Measurements from ENCODE around the gene SDR39U1.

Gene SDR39U1

DNA sequence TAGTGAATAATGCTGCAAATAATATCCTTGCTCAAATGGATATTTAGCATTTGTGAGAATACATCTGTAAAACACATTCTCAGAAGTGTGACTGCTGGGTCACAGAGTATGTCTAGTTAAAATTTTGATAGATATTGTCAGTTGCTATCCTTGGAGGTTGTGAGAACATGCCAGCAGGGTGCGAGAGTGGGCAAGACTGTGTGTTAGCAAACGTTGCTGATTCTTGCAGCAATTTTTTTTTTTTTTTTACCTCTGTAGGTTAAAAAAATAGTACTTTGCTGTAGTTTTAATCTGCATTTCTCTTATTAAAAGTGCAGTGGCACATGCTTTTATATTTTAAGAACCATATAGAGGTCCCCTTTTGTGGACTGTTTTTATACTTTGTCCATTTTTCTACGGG lies 48.3 kb downstream of the SDR39U1 start:
- no CpG with 5 or more reads among the region's 3 CpGs for WGBS (ENCODE audit: extremely low coverage, insufficient coverage, insufficient read length)
- Histone ChIP-seq H2AK5ac (ENCODE audit: low read length) (no peak overlapping the region), H4K8ac (ENCODE audit: low read depth, low read length) (no peak overlapping the region), H3K27ac (ENCODE audit: low read depth, low read length) (no peak overlapping the region), H3K18ac (ENCODE audit: low read length) (no peak overlapping the region), H3K4me2 (ENCODE audit: low read length) (no peak overlapping the region), H3K4ac (ENCODE audit: low read depth, low read length) (no peak overlapping the region), H3K9ac (ENCODE audit: low read length) (no peak overlapping the region), H2BK5ac (ENCODE audit: low read depth, low read length, poor library complexity) (no peak overlapping the region), H3K36me3 (ENCODE audit: control insufficient read depth in 1 of 2, insufficient read depth in 2 of 2, low read length in 2 of 2) (no peaks in the 10 kb centered on the region), H3K23ac (ENCODE audit: low read length) (no peak overlapping the region), H4K12ac (ENCODE audit: low read depth, low read length) (no peak overlapping the region), H2BK12ac (ENCODE audit: low read length) (no peak overlapping the region), H3K79me2 (ENCODE audit: control insufficient read depth, insufficient read depth, low read length, poor library complexity) (peaks cover 4% of the 10 kb centered on the region), H2BK120ac (ENCODE audit: insufficient read depth, low read length, poor library complexity) (no peak overlapping the region), H3K14ac (ENCODE audit: low read length) (no peak overlapping the region), H2AFZ (ENCODE audit: insufficient read depth, low read length, poor library complexity) (no peak overlapping the region), H3K27me3 (ENCODE audit: insufficient read depth, low read length) (no peaks in the 10 kb centered on the region), H3K4me1 (ENCODE audit: control insufficient read depth in 1 of 2, insufficient read depth in 2 of 2, low read length in 2 of 2) (peaks cover 23 to 33% of the 10 kb centered on the region in 2 experiments), H3K79me1 (ENCODE audit: low read length) (peaks cover 25% of the 10 kb centered on the region), H3K4me3 (ENCODE audit: low read depth, low read length) (no peak overlapping the region), H3K9me3 (ENCODE audit: insufficient read depth, low read depth, low read length) (no peaks in the 10 kb centered on the region), H4K91ac (ENCODE audit: low read depth, low read length) (no peak overlapping the region)
- no peak for DNase-seq

DNA sequence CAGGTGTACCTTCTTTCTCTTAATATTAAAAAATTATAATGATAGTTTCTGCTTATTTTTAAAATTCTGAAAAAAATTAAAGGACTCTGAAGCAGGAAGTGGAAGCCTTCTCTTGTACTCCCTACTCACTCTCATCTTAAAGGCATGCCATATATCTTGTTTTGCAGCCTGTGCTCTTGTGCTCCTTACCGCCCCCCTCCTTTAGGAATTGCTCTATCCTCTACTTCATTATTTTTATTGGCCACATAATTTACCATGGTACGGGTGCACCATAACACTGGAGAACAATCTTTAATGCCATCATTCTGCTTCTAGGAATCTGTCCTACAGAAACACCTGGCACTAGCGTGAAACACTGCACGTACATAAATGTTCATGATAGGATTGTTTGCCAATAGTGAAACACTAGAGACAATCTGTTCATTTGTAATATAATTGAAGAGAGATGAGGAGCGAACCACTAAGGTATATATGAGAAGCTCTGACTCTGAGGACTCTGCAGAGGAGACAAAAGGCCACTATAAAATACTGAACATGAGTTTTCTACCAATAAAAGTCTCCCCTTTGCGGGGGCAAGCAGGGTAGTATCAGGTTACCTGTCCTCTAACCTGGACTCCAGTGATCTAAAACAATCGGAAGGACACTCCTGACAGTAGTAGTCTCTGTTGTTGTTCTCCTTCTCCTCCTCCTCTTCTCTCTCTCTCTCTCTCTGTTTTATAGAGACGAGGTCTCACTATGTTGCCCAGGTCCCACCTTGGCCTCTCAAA lies 50.1 kb downstream of the SDR39U1 start:
- Histone ChIP-seq H3K4ac (ENCODE audit: low read depth, low read length) (no peak overlapping the region), H3K4me2 (ENCODE audit: low read length) (peak overlapping the region; percentile 15), H3K14ac (ENCODE audit: low read length) (peak overlapping the region; percentile 60), H3K36me3 (ENCODE audit: control insufficient read depth in 1 of 2, insufficient read depth in 2 of 2, low read length in 2 of 2) (no peaks in the 10 kb centered on the region), H4K91ac (ENCODE audit: low read depth, low read length) (no peak overlapping the region), H4K8ac (ENCODE audit: low read depth, low read length) (peak overlapping the region; percentile 7), H2AK5ac (ENCODE audit: low read length) (no peak overlapping the region), H3K4me3 (ENCODE audit: low read depth, low read length) (no peak overlapping the region), H3K23ac (ENCODE audit: low read length) (no peak overlapping the region), H3K27ac (ENCODE audit: low read depth, low read length) (peak overlapping the region; percentile 64), H2BK12ac (ENCODE audit: low read length) (no peak overlapping the region), H3K79me2 (ENCODE audit: control insufficient read depth, insufficient read depth, low read length, poor library complexity) (no peaks in the 10 kb centered on the region), H3K79me1 (ENCODE audit: low read length) (peaks cover 18% of the 10 kb centered on the region), H2BK5ac (ENCODE audit: low read depth, low read length, poor library complexity) (peak overlapping the region; percentile 47), H2BK120ac (ENCODE audit: insufficient read depth, low read length, poor library complexity) (no peak overlapping the region), H3K27me3 (ENCODE audit: insufficient read depth, low read length) (no peaks in the 10 kb centered on the region), H4K12ac (ENCODE audit: low read depth, low read length) (no peak overlapping the region), H3K4me1 (ENCODE audit: control insufficient read depth in 1 of 2, insufficient read depth in 2 of 2, low read length in 2 of 2) (peaks cover 19 to 26% of the 10 kb centered on the region in 2 experiments), H3K9ac (ENCODE audit: low read length) (no peak overlapping the region), H3K18ac (ENCODE audit: low read length) (no peak overlapping the region), H2AFZ (ENCODE audit: insufficient read depth, low read length, poor library complexity) (no peak overlapping the region), H3K9me3 (ENCODE audit: insufficient read depth, low read depth, low read length) (no peaks in the 10 kb centered on the region)
- no CpG with 5 or more reads among the region's 8 CpGs for WGBS (ENCODE audit: extremely low coverage, insufficient coverage, insufficient read length)
- peak; percentile 51 to 89 for DNase-seq

DNA sequence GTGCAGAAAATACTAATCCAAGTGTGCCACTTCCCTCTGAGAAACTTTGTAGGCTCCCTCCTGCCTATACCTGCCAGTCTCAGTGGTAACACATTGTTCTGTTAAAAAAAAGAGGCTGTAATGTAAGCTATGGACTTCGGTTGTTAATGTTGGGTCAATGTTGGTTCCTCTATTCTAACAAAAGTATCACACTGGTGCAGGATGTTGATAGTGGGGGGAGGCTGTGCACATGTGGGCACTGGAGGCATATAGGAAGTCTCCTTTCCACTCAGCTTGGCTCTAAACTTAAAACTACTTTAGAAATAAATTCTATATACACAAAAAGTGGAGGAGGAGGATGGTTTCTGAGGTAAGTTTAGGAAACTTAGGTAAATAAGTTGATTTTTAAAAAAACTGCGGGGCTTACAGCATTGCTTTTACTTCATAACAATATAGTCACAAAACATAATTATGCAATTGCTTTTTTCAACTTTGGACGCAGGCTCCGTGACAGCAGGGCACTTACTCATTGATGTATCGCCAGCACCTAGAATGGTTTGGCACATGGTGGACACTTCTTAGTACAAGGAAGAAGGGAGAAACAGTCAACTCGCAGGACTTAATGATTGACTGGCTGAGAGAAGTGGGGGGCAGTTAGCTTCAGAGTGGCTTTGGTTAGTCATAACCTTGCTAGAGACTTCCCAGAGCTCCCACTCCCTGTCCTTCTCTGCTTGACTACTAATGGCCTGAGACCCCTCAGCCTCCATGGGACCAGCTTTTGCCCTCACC lies 51.7 kb downstream of the SDR39U1 start:
- Histone ChIP-seq H3K9ac (ENCODE audit: low read length) (no peak overlapping the region), H4K8ac (ENCODE audit: low read depth, low read length) (peak overlapping the region; percentile 57), H3K14ac (ENCODE audit: low read length) (peak overlapping the region; percentile 38), H2BK5ac (ENCODE audit: low read depth, low read length, poor library complexity) (peak overlapping the region; percentile 2), H3K4ac (ENCODE audit: low read depth, low read length) (peak overlapping the region; percentile 34), H3K79me1 (ENCODE audit: low read length) (peaks cover 14% of the 10 kb centered on the region), H3K36me3 (ENCODE audit: control insufficient read depth in 1 of 2, insufficient read depth in 2 of 2, low read length in 2 of 2) (no peaks in the 10 kb centered on the region), H3K4me3 (ENCODE audit: low read depth, low read length) (no peak overlapping the region), H2AFZ (ENCODE audit: insufficient read depth, low read length, poor library complexity) (no peak overlapping the region), H3K4me1 (ENCODE audit: control insufficient read depth in 1 of 2, insufficient read depth in 2 of 2, low read length in 2 of 2) (peaks cover 12 to 20% of the 10 kb centered on the region in 2 experiments), H4K91ac (ENCODE audit: low read depth, low read length) (peak overlapping the region; percentile 82), H3K23ac (ENCODE audit: low read length) (no peak overlapping the region), H3K27me3 (ENCODE audit: insufficient read depth, low read length) (no peaks in the 10 kb centered on the region), H2AK5ac (ENCODE audit: low read length) (peak overlapping the region; percentile 76), H2BK120ac (ENCODE audit: insufficient read depth, low read length, poor library complexity) (peak overlapping the region; percentile 84), H3K18ac (ENCODE audit: low read length) (peak overlapping the region; percentile 41), H3K27ac (ENCODE audit: low read depth, low read length) (no peak overlapping the region), H3K9me3 (ENCODE audit: insufficient read depth, low read depth, low read length) (no peaks in the 10 kb centered on the region), H3K4me2 (ENCODE audit: low read length) (no peak overlapping the region), H2BK12ac (ENCODE audit: low read length) (peak overlapping the region; percentile 98), H3K79me2 (ENCODE audit: control insufficient read depth, insufficient read depth, low read length, poor library complexity) (no peaks in the 10 kb centered on the region), H4K12ac (ENCODE audit: low read depth, low read length) (peak overlapping the region; percentile 6)
- DNase-seq, result no peak
- WGBS (ENCODE audit: extremely low coverage, insufficient coverage, insufficient read length), result no CpG with 5 or more reads among the region's 6 CpGs
